Sigmoid colon (tissue), 7 donors: ENCODE results near the gene PPP4R2. TPM values are rescaled to one million over a fixed set of nuclear protein-coding genes. Genes with fewer than 3 reads are reported as not detected.

Source experiments
- DNase-seq: peaks from one replicate; pipeline ENCODE4 v3.0.0-alpha.2; 2019
- H3K27ac ChIP-seq, 4 donors: fragments of 200-600 bp; sonication (generic); one replicate each; pipeline ENCODE4 v1.5.1; 2016 to 2019; ENCODE audit warnings: mild to moderate bottlenecking in 1 of 4
- H3K27me3 ChIP-seq, 3 donors: fragments of 200-600 bp; sonication (generic); one replicate each; pipeline ENCODE4 v1.5.1; 2019; ENCODE audit warnings: mild to moderate bottlenecking in 1 of 3
- H3K36me3 ChIP-seq, 4 donors: fragments of 200-600 bp; sonication (generic); one replicate each; pipeline ENCODE4 v1.5.1; 2016 to 2019
- H3K4me1 ChIP-seq, 4 donors: fragments of 200-600 bp; sonication (generic); one replicate each; pipeline ENCODE4 v1.5.1; 2017 to 2019
- H3K4me3 ChIP-seq, 4 donors: fragments of 200-600 bp; sonication (generic); one replicate each; pipeline ENCODE4 v1.5.1; 2017 to 2019; ENCODE audit warnings: mild to moderate bottlenecking in 2 of 4, moderate library complexity in 1 of 4
- H3K9me3 ChIP-seq, 4 donors: fragments of 200-600 bp in 3 of 4; sonication (generic) in 3 of 4; one replicate each; pipeline versions ENCODE4 v1.5.1 to v1.6.1; 2013 to 2019
- EP300 ChIP-seq, 4 donors: sonication (generic); formaldehyde crosslinking; IDR thresholded peaks; one replicate each; pipeline ENCODE4 v1.6.1; 2017; ENCODE audit warnings: antibody characterized with exemption in 4 of 4
- POLR2A ChIP-seq, 2 donors: fragments of 450-650 bp; IDR thresholded peaks; one replicate each; pipeline ENCODE4 v1.6.1; 2016; ENCODE audit warnings: antibody characterized with exemption in 2 of 2, mild to moderate bottlenecking in 2 of 2, moderate library complexity in 2 of 2
- POLR2AphosphoS5 ChIP-seq, 4 donors: sonication (generic); formaldehyde crosslinking; IDR thresholded peaks; one replicate each; pipeline ENCODE4 v1.6.1; 2017; ENCODE audit warnings: antibody characterized with exemption in 4 of 4
- WGBS, 2 donors: extraction: QIAGEN DNeasy Blood & Tissue Kit; methylation state at CpG; one replicate each; pipeline ENCODE4 v1.1.7; 2013; 5-methylcytosine and 5-hydroxymethylcytosine counted together
- intact Hi-C: fragments of 100-400 bp; cut with DNase I; formaldehyde crosslinking; loops from one replicate; pipeline ENCODE4 v1.15.1; 2023
- polyA plus RNA-seq, 3 donors: library from polyadenylated mRNA; stranded (reverse); fragments of 200-250 nt; gene quantifications; one replicate each; pipeline ENCODE4 v1.2.3, GENCODE V29; 2013
- total RNA-seq, 4 donors: library from RNA; depleted of rRNA; stranded (reverse); fragments of >200 nt; gene quantifications; one replicate each; pipeline ENCODE4 v1.1.0, GENCODE V29; 2016
- TF ChIP-seq, protein P1 (sequence below), 4 experiments: fragments of 450-650 bp in 3 of 4; fragments of 200-600 bp in 1 of 4; IDR thresholded peaks; one replicate each; pipeline ENCODE4 v1.5.1; 2016 to 2019; ENCODE audit warnings: antibody characterized with exemption in 4 of 4, mild to moderate bottlenecking in 3 of 4, moderate library complexity in 2 of 4
- donor health status: healthy with polysubstance abuse.
- donor health status: Bipolar disorder and iron deficiency.
- donor health status: healthy.

Gene PPP4R2
- total and polyA plus RNA-seq, 7 donors = 20.3 to 53.2 (median 33.4) TPM

DNA sequence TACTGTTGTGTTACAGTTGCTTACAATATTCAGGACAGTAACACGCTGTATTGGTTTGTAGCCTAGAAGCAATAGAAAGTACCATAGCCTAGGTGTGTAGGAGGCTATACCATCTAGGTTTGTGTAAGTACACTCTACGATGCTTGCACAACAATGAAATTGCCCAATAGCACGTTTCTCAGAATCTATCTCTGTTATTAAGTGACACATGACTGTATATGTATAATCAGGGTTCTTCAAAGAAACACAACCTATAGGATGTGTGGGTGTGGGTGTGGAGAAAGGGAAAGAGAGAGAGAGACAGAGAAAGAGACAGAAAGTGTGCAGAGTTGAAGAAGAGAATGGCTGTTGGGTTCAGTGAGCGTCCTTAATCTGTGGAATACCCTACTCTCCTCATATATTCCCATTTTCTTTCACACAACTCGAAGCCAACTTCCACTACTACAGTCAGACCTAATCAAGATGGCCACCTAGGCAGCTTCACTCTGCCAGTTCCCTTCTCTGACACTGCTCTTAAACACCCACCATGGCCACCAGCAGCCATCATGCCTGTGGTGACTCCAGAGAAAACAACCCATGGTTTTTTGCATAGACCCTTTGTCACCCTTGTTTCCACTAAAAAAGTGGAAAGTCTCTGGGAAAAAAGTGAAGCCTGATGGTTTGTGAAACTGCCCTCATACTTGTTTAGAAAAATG lies 5.8 kb upstream of the PPP4R2 start:
- intact Hi-C loops = no loop called here
- no peaks in the 10 kb centered on the region for H3K27me3 ChIP-seq
- H3K27ac ChIP-seq = no peak overlapping the region
- TF ChIP-seq POLR2AphosphoS5 (IDR thresholded peaks at IDR 0.05) = no peak
- TF ChIP-seq POLR2A (IDR thresholded peaks at IDR 0.05) = no peak
- TF ChIP-seq, protein P1, sequence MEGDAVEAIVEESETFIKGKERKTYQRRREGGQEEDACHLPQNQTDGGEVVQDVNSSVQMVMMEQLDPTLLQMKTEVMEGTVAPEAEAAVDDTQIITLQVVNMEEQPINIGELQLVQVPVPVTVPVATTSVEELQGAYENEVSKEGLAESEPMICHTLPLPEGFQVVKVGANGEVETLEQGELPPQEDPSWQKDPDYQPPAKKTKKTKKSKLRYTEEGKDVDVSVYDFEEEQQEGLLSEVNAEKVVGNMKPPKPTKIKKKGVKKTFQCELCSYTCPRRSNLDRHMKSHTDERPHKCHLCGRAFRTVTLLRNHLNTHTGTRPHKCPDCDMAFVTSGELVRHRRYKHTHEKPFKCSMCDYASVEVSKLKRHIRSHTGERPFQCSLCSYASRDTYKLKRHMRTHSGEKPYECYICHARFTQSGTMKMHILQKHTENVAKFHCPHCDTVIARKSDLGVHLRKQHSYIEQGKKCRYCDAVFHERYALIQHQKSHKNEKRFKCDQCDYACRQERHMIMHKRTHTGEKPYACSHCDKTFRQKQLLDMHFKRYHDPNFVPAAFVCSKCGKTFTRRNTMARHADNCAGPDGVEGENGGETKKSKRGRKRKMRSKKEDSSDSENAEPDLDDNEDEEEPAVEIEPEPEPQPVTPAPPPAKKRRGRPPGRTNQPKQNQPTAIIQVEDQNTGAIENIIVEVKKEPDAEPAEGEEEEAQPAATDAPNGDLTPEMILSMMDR (IDR thresholded peaks at IDR 0.05) = no peak
- TF ChIP-seq EP300 (IDR thresholded peaks at IDR 0.05) = no peak
- no peak overlapping the region for H3K4me3 ChIP-seq
- H3K9me3 ChIP-seq = no peaks in the 10 kb centered on the region
- WGBS, 2 donors = 80 to 85% methylated on average over 5 of the region's 5 CpGs
- no peak for DNase-seq
- no peaks in the 10 kb centered on the region for H3K36me3 ChIP-seq
- H3K4me1 ChIP-seq = peaks cover 0 to 6% (median 4%) of the 10 kb centered on the region in 4 donors

DNA sequence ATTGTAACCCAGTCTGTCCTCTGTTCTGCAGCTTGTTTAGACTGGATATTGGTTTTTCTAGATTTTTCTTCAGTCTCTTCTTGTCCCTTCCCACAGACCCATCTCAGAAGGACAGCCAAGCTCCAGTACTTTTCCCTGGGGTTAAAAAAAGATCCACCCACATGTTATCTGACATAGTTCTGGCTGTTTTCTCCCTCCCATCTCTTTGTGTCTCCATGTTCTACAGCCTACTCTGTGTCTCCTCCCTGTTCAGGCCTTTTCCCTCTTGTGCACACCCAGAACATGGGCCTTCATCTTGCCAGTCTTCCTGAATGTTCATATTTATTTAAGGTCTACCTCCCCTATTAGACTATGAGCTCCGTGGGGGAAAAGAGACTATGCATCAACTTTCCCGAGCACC lies 5.1 kb upstream of the PPP4R2 start:
- no peaks in the 10 kb centered on the region for H3K9me3 ChIP-seq
- H3K4me1 ChIP-seq = peaks cover 0 to 12% (median 8%) of the 10 kb centered on the region in 4 donors
- intact Hi-C loops = no loop called here
- H3K4me3 ChIP-seq = no peak overlapping the region
- no peaks in the 10 kb centered on the region for H3K27me3 ChIP-seq
- no peaks in the 10 kb centered on the region for H3K36me3 ChIP-seq
- 84 to 89% methylated on average over 2 of the region's 2 CpGs for WGBS, 2 donors
- no peak for DNase-seq
- no peak overlapping the region for H3K27ac ChIP-seq
- TF ChIP-seq POLR2AphosphoS5 (IDR thresholded peaks at IDR 0.05) = no peak
- TF ChIP-seq, protein P1 (IDR thresholded peaks at IDR 0.05) = no peak
- TF ChIP-seq POLR2A (IDR thresholded peaks at IDR 0.05) = no peak
- TF ChIP-seq EP300 (IDR thresholded peaks at IDR 0.05) = no peak

DNA sequence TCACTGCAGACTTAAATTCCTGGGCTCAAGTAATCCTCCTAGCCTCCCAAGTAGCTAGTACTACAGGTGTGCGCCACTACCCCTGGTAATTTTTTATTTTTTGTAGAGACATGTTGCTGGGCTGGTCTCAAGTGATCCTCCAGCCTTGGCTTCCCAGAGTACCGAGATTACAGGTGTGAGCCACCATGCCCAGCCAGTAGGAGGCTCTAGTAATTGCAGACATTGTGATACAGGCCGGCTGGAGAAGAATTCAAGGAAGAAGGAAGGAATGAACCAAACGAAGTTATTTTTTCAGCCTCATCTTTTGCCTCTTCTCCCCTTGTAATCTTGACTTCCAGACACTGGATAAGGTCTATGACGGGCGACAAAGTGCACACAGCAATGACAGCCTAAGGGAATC lies 3.2 kb upstream of the PPP4R2 start:
- Histone ChIP-seq H3K4me1 (peaks cover 0 to 21% (median 14%) of the 10 kb centered on the region in 4 donors), H3K27me3 (no peaks in the 10 kb centered on the region), H3K27ac (no peak overlapping the region), H3K36me3 (no peaks in the 10 kb centered on the region), H3K4me3 (no peak overlapping the region), H3K9me3 (no peaks in the 10 kb centered on the region)
- TF ChIP-seq POLR2A (IDR thresholded peaks at IDR 0.05) (no peak), POLR2AphosphoS5 (IDR thresholded peaks at IDR 0.05) (no peak), EP300 (IDR thresholded peaks at IDR 0.05) (no peak)
- TF ChIP-seq, protein P1 (IDR thresholded peaks at IDR 0.05) = no peak
- 81 to 91% methylated on average over 6 of the region's 6 CpGs for WGBS, 2 donors
- intact Hi-C loops = no loop called here
- DNase-seq = no peak

DNA sequence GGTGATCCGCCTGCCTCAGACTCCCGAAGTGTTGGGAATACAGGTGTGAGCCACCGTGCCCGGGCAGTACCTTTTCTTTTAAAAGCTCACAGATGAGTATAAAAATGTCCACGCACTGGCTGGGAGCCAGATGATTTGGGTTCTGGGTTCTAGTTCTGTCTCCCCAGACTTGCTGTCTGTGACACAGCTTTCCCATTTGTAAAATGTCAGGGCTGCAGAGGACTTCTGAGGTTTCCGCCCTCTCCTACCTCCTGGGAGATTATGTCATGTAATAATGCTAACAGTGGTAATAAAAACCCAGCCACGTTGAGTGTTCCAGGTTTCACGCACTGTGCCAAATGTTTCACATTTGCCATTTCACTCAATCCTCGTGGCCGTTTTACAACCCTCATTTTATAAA lies 1.3 kb upstream of the PPP4R2 start:
- Histone ChIP-seq H3K36me3 (peaks cover 0 to 2% (median 0%) of the 10 kb centered on the region in 4 donors), H3K4me1 (peaks cover 0 to 41% (median 30%) of the 10 kb centered on the region in 4 donors), H3K4me3 (no peak overlapping the region), H3K27ac (peak overlapping the region in 2 of 4 donors; percentile 98 to 99), H3K9me3 (no peaks in the 10 kb centered on the region), H3K27me3 (no peaks in the 10 kb centered on the region)
- intact Hi-C loops = loop anchor here (5.0 kb wide), 4 partner anchors 47 to 148 kb away; partner anchors contain the start of genes GXYLT2 and SHQ1
- no peak for DNase-seq
- WGBS, 2 donors = 32 to 75% methylated on average over 10 of the region's 10 CpGs
- TF ChIP-seq POLR2AphosphoS5 (IDR thresholded peaks at IDR 0.05) (peak in 1 of 4 donors; percentile 12), EP300 (IDR thresholded peaks at IDR 0.05) (no peak)

DNA sequence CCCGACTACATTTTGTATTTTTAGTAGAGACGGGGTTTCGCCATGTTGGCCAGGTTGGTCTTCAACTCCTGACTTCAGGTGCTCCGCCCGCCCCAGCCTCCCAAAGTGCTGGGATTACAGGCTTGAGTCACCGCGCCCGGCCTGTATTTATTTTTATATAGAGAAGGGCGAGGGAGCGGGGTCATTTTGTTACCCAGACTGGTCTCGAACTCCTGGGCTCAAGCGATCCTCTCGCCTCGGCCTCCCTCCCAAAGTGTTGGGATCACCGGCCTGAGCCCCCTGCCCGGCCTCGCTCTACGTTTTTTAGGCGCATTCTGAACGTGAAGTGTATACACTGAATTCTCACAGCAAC lies 514 bp upstream of the PPP4R2 start:
- Histone ChIP-seq H3K9me3 (no peaks in the 10 kb centered on the region), H3K4me3 (peak overlapping the region; percentile 88 to 94 (median 92)), H3K27me3 (no peaks in the 10 kb centered on the region), H3K36me3 (peaks cover 0 to 9% (median 0%) of the 10 kb centered on the region in 4 donors), H3K27ac (peak overlapping the region; percentile 98 to 99 (median 98)), H3K4me1 (peaks cover 0 to 48% (median 37%) of the 10 kb centered on the region in 4 donors)
- intact Hi-C loops = loop anchor here (2.0 to 5.0 kb wide), 5 partner anchors 46 to 149 kb away; partner anchors contain the start of genes GXYLT2 and SHQ1
- TF ChIP-seq POLR2AphosphoS5 (IDR thresholded peaks at IDR 0.05) (no peak), EP300 (IDR thresholded peaks at IDR 0.05) (no peak), POLR2A (IDR thresholded peaks at IDR 0.05) (no peak)
- TF ChIP-seq, protein P1 (IDR thresholded peaks at IDR 0.05) = no peak
- 47 to 77% methylated on average over 20 of the region's 20 CpGs for WGBS, 2 donors
- DNase-seq = peak; percentile 71
